Tibial artery (tissue), 4 donors: ENCODE data around the gene AP1G1.

Experiments used
- DNase-seq, 2 donors: peaks; one replicate each; pipeline ENCODE4 v3.0.0-alpha.2; 2019
- H3K27ac ChIP-seq, 2 donors: fragments of 200-600 bp; sonication (generic) in 1 of 2; 1 replicate in 1 of 2; 2 replicates in 1 of 2; pipeline ENCODE4 v1.5.1; 2018 to 2019; ENCODE audit warnings: mild to moderate bottlenecking in 1 of 2
- H3K27me3 ChIP-seq, 2 donors: fragments of 200-600 bp; sonication (generic) in 1 of 2; one replicate each; pipeline versions ENCODE4 v1.5.1 to v1.6.0; 2016 to 2019
- H3K36me3 ChIP-seq, 3 donors: fragments of 200-600 bp; sonication (generic) in 2 of 3; one replicate each; pipeline ENCODE4 v1.5.1; 2016 to 2019; ENCODE audit warnings: mild to moderate bottlenecking in 2 of 3
- H3K4me1 ChIP-seq, 4 donors: fragments of 200-600 bp; sonication (generic) in 2 of 4; 1 replicate in 3 of 4; 2 replicates in 1 of 4; pipeline ENCODE4 v1.5.1; 2016 to 2019
- H3K4me3 ChIP-seq, 2 donors: fragments of 200-600 bp; sonication (generic) in 1 of 2; 1 replicate in 1 of 2; 2 replicates in 1 of 2; pipeline ENCODE4 v1.5.1; 2018 to 2019; ENCODE audit warnings: mild to moderate bottlenecking in 2 of 2
- H3K9me3 ChIP-seq, 3 donors: fragments of 200-600 bp; sonication (generic) in 1 of 3; one replicate each; pipeline ENCODE4 v1.5.1; 2016 to 2019
- intact Hi-C: fragments of 100-400 bp; cut with DNase I; formaldehyde crosslinking; loops from one replicate; pipeline ENCODE4 v1.15.0; 2023; ENCODE audit warnings: low total_unique reads
- TF ChIP-seq, protein P1 (sequence below), 2 experiments: fragments of 200-600 bp in 1 of 2; fragments of 450-650 bp in 1 of 2; IDR thresholded peaks; one replicate each; pipeline ENCODE4 v1.5.1; 2017 to 2019; ENCODE audit warnings: antibody characterized with exemption in 2 of 2, mild to moderate bottlenecking in 1 of 2, moderate library complexity in 1 of 2

Gene AP1G1

GRCh38 chr16:71852158-71852557, 43.5 kb upstream of the AP1G1 start:
- H3K4me1 ChIP-seq = peaks cover 0 to 14% (median 6%) of the 10 kb centered on the region in 4 donors
- peaks cover 46 to 77% (median 48%) of the 10 kb centered on the region in 3 donors for H3K36me3 ChIP-seq
- H3K27me3 ChIP-seq = no peaks in the 10 kb centered on the region
- no peak overlapping the region for H3K4me3 ChIP-seq
- TF ChIP-seq, protein P1, sequence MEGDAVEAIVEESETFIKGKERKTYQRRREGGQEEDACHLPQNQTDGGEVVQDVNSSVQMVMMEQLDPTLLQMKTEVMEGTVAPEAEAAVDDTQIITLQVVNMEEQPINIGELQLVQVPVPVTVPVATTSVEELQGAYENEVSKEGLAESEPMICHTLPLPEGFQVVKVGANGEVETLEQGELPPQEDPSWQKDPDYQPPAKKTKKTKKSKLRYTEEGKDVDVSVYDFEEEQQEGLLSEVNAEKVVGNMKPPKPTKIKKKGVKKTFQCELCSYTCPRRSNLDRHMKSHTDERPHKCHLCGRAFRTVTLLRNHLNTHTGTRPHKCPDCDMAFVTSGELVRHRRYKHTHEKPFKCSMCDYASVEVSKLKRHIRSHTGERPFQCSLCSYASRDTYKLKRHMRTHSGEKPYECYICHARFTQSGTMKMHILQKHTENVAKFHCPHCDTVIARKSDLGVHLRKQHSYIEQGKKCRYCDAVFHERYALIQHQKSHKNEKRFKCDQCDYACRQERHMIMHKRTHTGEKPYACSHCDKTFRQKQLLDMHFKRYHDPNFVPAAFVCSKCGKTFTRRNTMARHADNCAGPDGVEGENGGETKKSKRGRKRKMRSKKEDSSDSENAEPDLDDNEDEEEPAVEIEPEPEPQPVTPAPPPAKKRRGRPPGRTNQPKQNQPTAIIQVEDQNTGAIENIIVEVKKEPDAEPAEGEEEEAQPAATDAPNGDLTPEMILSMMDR (IDR thresholded peaks at IDR 0.05) = no peak
- intact Hi-C loops = no loop called here
- no peak for DNase-seq
- no peaks in the 10 kb centered on the region for H3K9me3 ChIP-seq
- H3K27ac ChIP-seq = no peak overlapping the region

DNA sequence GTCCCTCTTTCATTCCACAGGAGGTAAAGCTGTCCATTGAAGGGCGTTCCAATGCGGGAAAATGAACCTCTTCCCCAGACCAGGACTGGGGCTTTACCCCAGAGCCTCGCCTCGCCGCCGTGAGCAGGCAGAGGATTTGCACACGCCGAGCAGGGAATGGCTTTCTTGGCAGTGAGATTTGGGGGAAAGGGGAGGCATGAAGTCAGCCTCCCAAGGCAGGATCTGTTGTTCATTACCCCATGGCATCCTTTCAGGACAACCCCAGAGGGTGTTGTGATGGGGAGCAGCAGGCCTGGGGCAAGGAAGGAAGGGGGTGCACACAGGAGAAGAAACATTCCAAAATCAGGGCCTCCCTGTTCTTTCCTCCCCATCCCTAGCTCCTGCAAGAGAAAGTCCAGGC, 43.1 kb upstream of the AP1G1 start:
- Histone ChIP-seq H3K4me3 (no peak overlapping the region), H3K9me3 (no peaks in the 10 kb centered on the region), H3K27ac (no peak overlapping the region), H3K27me3 (no peaks in the 10 kb centered on the region), H3K4me1 (peaks cover 0 to 17% (median 10%) of the 10 kb centered on the region in 4 donors), H3K36me3 (peaks cover 46 to 77% (median 48%) of the 10 kb centered on the region in 3 donors)
- intact Hi-C loops = no loop called here
- TF ChIP-seq, protein P1 (IDR thresholded peaks at IDR 0.05) = no peak
- no peak for DNase-seq

GRCh38 chr16:71848622-71849021, 40.0 kb upstream of the AP1G1 start:
- Histone ChIP-seq H3K27ac (no peak overlapping the region), H3K4me3 (no peak overlapping the region), H3K36me3 (peaks cover 38 to 53% (median 46%) of the 10 kb centered on the region in 3 donors), H3K9me3 (no peaks in the 10 kb centered on the region), H3K27me3 (no peaks in the 10 kb centered on the region), H3K4me1 (peaks cover 0 to 22% (median 13%) of the 10 kb centered on the region in 4 donors)
- TF ChIP-seq, protein P1 (IDR thresholded peaks at IDR 0.05) = no peak
- DNase-seq = no peak
- intact Hi-C loops = loop anchor here (5.0 kb wide), 1 partner anchor 36 kb away; no protein-coding TSS in a partner anchor

DNA sequence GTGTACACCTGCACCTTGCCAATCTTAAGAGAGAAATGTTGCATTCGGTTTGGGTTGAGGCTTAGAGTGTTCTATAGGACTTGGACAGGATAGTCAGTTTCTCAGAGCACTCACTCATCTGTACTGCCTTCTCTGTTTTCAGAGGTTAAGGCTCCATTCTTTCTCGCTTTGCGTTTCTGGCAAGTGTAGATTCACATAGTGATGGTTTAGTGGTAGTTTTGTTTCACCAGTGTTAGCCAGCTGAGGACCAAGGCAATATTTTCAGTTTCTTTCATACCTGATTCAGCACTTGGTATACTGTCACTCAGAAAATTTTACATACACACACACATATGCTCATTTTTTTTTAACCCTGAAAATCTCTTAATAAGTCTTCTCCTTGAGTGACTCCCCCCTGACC, 38.5 kb upstream of the AP1G1 start:
- Histone ChIP-seq H3K4me3 (peak overlapping the region; percentile 81 to 99), H3K4me1 (peaks cover 0 to 22% (median 13%) of the 10 kb centered on the region in 4 donors), H3K27me3 (no peaks in the 10 kb centered on the region), H3K36me3 (peaks cover 34 to 40% (median 37%) of the 10 kb centered on the region in 3 donors), H3K9me3 (no peaks in the 10 kb centered on the region), H3K27ac (peak overlapping the region in 1 of 2 donors; percentile 96)
- intact Hi-C loops = loop anchor here (5.0 kb wide), 1 partner anchor 35 kb away; no protein-coding TSS in a partner anchor
- TF ChIP-seq, protein P1 (IDR thresholded peaks at IDR 0.05) = no peak
- no peak for DNase-seq

DNA sequence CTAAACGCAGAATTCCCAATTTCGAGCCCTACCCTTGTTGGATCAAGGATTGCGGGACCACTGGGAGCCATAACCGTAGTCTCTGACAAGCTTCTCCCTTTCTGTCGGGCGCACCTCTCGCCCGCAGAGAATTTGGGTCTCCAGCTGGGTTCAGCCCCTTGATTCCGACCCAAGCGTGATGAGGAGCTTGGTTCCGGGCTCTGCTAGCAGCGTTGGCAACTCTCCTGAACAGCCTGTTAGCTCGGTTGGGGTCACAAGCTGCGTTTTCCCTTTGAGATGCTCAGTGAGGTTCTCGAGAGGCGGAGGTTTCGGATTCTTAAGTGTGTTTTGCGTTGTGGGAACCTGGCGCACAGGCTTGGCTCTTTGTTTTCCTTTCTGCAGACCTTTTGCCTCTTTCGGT, 37.8 kb upstream of the AP1G1 start:
- Histone ChIP-seq H3K4me3 (peak overlapping the region; percentile 81 to 99), H3K36me3 (peaks cover 28 to 33% (median 31%) of the 10 kb centered on the region in 3 donors), H3K27me3 (no peaks in the 10 kb centered on the region), H3K4me1 (peaks cover 0 to 22% (median 13%) of the 10 kb centered on the region in 4 donors), H3K27ac (peak overlapping the region; percentile 90 to 96), H3K9me3 (no peaks in the 10 kb centered on the region)
- DNase-seq = no peak
- intact Hi-C loops = loop anchor here (5.0 kb wide), 1 partner anchor 34 kb away; no protein-coding TSS in a partner anchor
- TF ChIP-seq, protein P1 (IDR thresholded peaks at IDR 0.05) = no peak
